GM21390 (cell line): Measurements from ENCODE around the gene PACC1.
"Not testable (repeated sequence)": the region's sequence is repeated elsewhere in the genome, so short reads cannot be mapped to it uniquely, and the experiment has no call there.

ENCODE experiments used
- ATAC-seq: cut with Tn5 transposase; IDR thresholded peaks from one replicate; pipeline ENCODE4 v1.9.1; 2021; ENCODE audit not compliant: unreplicated experiment

The PACC1 gene

DNA sequence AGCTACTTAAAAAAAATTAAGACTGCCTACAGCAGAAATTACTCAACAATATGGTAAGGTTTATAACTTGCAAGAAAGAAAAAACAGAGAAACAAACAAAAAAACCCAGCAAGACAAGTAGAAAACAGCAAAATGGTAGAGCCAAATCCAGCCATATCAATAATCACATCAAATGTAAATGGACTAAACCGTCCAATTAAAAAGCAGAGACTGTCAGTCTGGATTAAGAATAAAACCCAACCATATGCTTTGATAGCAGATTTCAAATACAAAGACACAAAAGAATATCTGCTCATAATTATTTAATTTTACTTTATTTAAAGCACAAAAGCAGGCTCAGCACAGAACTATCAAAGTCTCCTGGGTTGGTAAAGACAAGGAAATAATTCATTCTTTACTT lies 17.5 kb downstream of the PACC1 start:
- no peak for ATAC-seq

DNA sequence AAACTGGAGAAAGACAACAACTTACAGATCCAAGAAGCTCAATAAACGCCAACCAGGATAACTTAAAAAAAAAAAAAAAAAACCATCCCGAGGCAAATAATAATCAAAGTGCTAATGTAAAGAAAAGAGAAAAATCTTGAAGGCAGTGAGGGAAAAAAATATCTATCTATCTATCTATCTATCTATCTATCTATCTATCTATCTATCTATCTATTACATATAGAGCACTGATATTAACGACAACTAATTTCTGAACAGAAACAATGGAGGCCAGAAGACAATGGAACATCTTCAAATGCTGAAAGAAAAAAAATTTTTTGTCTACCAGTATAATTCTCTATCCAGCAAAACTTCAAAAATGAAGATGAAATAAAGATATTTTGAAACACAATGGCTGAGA lies 18.0 kb downstream of the PACC1 start:
- ATAC-seq = no peak

DNA sequence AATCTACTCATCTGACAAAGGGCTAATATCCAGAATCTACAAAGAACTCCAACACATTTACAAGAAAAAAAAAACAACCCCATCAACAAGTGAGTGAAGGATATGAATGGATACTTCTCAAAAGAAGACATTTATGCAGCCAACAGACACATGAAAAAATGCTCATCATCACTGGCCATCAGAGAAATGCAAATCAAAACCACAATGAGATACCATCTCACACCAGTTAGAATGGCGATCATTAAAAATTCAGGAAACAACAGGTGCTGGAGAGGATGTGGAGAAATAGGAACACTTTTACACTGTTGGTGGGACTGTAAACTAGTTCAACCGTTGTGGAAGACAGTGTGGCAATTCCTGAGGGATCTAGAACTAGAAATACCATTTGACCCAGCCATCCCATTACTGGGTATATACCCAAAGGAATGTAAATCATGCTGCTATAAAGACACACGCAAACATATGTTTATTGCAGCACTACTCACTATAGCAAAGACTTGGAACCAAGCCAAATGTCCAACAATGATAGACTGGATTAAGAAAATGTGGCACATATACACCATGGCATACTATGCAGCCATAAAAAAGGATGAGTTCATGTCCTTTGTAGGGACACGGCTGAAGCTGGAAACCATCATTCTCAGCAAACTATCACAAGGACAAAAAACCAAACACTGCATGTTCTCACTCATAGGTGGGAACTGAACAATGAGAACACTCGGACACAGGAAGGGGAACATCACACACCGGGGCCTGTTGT lies 18.8 kb downstream of the PACC1 start:
- ATAC-seq = not testable (repeated sequence)

DNA sequence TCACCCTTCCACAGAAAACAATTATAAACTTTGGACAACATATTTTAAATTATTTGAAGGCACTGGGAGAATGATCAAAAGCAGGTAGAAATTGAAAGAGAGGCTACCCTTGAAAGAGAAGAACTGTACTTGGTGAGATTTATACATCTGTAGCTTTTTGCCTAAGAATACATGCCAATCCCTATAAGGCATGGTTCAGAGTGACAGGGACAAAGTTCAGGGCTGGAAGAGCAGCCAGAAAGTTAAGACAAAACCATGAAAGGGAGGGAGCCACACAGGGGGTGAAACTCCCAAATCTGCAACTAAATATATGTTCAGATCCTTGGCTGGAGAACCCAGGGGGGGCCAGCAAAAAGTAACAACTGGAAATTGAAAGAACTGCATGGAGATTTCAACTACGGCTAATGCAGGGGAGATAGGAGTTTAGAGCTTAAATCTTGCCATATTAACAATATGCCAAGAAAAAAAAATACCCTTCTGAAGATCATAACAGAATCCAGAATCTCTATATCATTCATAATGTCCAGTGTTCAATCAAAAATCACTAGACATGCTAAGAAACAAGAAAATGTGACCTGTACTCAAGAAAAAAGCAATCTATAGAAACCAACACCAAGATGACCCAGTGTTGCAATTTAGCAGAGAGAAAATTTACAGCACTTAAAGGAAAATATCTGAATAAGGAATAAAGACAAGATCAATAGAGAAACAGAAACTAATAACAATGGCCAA lies 25.5 kb downstream of the PACC1 start:
- ATAC-seq = no peak

DNA sequence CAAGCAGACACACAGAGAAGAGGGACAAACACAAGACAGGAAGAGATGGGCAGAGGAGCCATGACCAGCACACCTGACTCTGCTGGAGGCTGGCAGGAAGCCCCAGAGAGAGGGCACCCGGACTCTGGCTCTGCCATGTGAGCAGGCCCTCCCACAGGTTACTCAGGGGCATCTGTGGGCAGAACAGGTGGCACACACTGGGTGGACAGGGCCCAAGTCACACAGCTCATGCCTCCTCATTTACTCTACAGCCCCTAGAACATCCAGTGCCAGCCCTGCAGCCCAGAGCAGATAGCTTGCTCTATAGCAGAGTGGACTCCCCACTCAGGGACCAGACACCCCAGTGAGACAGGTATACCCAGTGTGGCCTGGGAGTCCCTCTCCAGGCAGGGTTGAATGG lies 28.7 kb downstream of the PACC1 start:
- ATAC-seq = no peak

DNA sequence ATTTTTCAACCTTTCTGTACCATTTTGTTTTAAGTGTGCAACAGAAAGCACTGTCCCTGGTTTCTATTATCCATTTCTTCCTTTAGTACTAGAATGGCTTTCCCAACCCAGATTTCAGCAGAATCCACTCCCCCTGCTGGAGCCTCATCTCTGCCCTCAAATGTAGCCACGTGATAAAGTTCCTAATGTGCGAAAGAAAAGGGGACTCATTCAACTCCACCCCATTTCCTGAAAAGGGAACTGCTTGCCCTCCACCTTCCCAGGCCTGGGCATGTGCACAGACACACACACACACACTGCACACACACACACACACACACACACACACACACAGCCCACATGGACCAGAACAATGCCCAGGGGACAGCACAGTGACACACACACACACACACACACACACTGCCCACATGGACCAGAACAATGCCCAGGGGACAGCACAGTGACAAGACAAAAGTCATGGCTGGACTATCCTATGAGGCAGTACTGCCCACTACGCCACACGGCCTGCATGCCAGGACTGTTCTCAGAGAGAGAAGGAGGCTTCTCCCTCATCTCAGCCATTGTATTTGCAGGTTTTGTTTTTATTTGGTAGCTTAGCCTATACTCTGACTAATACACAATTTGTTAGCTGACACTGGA lies 33.2 kb downstream of the PACC1 start:
- ATAC-seq = no peak

DNA sequence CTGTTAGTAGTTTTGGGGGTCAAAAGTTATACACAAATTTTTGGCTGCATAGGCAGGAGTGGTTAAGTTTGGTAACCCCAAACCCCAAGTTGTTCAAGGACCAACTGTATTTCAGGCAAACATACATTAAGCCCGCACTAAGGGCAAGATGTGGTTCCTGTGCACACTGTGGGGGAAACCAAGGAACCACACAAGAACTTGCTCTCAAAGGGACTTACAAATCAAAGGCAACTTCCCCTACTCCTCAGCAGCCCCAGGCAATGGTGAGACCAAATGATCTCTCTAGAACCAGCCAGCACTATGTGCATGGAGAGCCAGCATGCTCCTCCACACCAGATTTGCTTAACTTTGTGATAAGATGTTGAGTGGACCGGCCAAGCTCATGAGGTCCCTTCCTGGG lies 35.3 kb downstream of the PACC1 start:
- no peak for ATAC-seq

DNA sequence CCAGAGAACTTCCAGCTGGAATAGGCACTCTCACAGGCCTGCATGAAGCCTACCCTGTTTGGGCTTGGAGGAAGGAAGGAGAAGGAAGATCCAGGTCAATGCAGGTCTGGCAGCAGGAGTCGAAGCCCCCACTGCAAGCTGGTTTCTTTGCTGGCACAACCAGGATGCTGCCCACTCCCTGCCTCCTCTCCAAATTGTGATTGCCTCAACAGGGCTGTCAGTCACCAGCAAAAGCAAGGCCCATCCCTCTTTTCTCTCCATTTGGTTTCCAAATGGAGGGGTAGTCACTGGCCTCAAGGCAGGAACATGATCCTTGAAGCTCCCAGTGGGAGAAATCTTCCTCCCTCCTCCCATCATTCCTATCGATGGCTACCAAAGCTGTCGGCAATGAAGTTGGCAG lies 37.0 kb downstream of the PACC1 start:
- no peak for ATAC-seq

DNA sequence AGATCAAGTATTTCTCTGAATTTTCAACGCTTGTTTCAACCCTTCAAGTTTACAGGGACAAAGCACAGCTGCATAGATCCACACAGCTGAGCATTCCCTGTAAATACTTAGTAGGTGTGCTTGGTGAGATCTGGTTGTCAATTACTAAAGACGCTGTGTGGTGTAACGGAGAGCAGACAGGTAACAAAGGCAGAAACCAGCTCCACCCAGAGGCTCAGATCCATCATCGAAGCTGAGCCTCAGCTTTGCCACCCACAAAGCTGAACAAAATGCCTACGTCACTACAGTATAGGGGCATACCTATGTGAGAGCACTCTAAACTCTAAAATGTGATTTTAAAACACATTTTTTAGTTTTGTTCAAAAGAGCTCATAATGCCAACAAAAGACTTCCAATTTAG lies 38.7 kb downstream of the PACC1 start:
- no peak for ATAC-seq

DNA sequence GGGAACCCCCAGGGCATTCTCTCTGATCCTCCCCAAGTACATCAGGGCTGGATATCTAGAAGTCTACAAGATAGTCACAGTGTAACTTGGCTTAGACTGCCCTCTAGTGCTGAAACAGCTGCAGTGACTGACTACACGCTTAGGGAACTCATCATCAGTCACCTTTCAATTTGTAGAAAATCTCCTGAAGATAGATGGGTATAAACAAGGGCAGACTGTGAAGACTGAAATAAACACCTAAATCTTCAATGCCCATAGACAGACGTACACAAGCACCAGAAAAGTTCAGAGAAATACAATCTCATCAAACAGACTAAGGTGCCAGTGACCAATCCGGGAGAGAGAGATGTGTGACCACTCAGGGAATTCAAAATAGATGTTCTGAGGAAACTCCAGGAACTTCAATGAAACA lies 46.6 kb downstream of the PACC1 start:
- no peak for ATAC-seq

DNA sequence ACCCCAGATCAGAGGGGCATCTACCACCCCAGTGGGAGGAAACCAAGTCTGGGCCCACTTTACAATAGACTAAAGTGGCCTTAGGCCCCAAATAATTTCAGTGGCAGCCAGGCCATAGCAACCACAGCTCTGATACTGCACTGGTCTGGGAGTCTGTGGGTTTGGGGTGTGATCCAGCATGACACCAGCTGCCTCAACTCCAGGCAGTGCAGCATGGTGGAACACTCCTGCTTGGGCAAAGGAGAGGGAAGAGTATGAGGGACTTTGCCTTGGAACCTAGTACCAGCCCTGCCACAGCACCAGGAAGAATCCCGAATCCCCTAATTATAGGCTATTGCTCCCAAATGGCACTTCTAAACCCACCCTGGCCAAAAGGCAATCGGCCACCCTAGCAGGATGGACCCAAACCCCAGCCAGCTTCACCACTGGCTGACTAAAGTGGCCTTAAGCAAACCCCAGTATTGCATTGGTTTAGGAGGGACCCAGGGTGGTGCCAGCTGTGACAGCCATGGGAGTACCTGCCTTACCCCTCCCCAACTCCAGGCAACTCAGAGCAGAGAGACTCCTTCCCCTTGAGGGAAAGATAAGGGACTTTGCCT lies 47.1 kb downstream of the PACC1 start:
- ATAC-seq = no peak

DNA sequence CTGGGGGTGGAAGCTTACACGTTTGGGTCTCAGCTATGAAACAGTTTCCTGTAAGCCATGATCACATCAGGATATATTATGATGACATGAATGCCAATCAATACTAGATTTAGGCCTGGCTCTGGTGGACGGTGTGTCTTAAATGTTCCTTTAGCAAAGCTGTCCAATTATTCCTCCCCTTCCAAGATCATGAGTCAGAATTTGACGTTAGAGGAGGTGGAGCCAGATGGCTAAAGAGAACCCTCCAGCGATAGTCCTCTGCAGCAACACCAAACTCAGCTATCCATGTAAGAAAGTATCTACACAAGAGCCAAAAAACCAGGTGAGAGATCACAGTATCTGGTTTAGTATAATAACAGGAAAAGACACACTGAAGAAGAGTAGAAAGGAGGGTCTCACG lies 47.8 kb downstream of the PACC1 start:
- no peak for ATAC-seq

DNA sequence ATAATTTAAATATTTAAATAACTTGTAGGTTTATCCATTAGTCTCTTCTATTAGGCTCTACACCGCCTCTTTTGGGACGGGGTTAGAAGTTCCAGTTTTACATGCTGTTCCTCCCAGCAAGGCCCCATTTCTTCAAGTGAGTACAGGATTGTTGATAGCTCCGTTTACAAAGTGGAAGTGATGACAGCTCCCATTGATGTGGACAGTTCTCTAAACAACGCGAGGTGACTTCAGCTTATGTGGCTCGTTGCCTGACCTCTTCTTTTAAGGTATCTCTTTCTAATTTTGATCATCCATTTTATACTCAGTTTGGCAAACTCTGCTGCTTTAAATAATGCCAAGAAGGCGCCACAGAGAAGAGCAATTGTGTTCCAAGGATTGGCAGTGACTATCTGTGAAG lies 49.7 kb downstream of the PACC1 start:
- ATAC-seq = no peak

DNA sequence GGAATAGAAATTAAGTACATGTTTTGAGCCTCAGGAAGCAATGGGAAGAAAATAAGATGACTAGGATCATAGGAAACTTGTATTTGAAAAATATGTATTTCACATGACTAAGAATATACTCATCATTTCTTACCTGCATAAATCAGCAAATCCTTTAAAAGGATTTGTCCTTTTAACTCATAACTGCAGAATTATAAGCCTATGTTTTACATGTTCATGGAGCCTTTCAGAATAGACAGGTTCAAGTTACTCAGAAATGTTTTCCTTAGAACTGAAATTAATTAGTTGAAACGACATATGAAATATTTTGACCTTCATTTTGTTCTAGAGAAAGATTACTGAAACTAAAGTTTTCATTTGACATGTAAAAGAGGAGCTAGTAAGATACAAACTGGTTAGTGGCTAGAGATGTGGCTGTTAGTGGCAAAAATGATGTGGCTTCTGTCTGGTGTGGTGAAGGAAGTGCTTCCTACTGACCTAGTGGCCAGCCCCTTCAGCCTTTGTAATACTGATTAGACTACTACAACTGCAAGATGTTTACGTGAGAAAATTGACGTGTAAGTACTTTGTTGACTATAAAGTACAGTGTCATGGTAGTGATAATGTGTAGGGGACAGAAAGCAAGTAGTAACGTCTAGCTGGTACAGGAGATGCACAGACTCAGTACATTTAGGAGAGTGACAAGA lies 54.7 kb downstream of the PACC1 start:
- no peak for ATAC-seq

DNA sequence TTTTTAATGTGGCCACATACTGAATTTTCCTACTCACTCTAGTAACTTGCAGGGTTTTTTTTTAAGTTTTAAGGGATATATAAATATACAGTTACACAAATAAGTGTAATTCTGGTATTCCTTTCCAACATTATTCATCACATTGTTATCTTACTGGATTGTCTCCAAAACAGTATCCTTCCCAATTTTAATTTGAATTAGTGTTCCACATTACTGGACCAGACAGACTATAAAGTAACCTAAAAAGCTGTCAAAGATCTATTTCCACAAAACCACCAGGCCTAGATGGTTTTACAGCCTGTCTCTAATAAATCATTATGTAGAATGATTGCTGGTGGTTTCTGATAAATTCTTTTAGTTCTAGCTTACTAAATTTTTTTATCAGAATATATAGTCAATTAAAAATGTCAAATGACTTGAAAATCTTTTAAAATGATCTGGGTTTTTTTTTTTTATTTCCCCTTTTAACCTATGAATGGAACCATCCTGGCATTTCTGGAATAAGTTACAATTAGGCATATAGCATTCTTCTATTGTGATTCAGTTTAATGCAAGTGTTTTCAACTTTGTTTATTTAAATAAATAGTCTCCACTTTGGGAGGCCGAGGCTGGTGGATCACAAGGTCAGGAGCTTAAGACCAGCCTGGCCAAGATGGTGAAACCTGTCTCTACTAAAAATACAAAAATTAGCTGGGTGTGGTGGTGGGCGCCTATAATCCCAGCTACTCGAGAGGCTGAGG lies 59.3 kb downstream of the PACC1 start:
- no peak for ATAC-seq

DNA sequence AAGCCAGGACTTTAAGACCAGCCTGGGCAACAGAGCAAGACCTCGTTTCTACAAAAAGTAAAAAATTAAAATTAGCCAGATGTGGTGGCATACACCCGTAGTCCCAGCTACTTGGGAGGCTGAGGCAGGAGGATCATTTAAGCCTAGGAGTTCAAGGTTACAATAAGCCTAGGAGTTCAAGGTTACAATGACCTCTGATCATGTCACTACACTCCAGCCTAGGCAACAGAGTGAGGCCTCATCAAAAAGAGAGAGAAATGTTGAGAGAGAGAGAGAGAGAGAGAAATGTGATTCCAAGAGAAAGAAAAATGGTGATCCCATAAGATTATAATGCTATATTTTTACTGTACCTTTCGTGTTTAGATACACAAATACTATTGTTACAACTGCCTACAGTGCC lies 60.2 kb downstream of the PACC1 start:
- no peak for ATAC-seq

DNA sequence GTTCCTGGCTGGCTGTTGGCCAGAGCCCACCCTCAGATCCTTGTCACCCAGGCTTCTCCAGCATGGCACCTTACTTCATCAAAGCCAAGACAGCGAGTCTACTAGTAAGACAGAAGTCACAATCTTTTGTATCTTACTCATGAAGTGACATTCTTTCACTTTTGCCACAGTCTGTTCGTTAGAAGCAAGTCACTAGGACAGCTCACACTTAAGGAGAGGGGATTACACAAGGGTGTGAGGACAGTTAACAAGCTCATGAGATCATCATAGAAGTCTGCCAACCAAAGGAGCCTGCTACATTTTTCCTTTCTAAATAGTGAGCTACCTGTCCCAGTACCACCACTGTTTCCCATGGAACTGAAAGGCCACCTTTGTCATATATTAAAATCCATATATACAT lies 61.5 kb downstream of the PACC1 start:
- ATAC-seq = no peak

DNA sequence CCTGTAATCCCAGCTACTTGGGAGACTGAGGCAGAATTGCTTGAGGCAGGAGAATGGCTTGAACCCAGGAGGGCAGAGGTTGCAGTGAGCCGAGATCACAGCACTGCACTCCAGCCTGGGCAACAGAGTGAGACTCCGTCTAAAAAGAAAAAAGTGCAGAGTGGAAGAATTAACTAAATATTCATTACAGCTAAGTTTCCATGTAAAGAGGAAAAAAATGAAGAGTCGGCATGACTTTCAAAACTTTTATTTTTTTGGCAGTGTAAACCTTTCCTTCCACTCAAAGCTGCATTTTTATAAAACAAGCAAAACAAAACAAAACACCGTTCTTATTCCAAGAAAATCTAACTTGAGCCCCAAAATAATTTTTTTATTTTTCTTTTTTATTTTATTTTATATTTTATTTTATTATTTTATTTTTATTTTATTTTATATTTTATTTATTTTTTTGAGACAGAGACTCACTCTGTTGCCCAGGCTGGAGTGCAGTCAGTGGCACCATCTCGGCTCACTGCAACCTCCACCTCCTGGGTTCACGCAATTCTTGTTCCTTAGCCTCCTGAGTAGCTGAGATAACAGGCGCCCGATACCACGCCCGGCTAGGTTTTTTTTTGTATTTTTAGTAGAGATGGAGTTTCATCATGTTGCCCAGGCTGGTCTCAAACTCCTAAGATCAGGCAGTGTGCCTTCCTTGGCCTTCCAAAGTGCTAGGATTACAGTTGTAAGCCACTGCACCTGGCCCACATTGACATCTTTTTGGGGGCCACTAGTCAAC lies 62.9 kb downstream of the PACC1 start:
- ATAC-seq = no peak

DNA sequence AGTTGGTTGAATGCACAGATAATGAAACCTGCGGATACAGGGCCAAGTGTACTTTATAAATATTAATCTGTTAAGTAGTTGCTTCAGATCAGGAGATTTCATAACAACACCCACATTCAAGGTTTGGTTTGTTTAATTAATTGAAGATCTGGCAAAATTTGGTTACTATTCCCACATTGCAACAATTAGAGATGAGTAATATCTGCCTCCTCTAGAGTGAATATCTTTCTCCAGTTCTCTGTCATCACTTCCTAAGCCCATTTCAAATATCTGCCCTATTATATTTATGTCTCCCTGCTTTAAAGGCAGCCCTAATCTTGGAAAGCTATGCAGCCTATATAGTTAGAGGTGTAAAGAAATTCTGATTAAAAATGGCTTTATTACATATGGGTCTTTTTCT lies 68.1 kb downstream of the PACC1 start:
- no peak for ATAC-seq

DNA sequence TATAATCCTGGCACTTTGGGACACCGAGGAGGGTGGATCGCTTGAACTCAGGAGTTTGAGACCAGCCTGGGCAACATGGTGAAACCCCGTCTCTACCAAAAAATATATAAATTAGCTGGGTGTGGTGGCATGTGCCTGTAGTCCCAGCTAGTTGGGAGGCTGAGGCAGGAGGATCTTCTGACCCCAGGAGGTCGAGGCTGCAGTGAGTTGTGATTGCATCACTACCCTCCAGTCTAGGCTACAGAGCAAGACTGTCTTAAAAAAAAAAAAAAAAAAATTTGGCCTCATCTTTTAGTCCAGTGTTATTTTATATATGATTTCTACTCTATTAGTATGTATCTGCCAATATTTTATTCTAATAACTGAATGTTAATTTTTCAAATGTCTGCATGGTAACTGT lies 69.8 kb downstream of the PACC1 start:
- ATAC-seq = no peak
